Measurements from ENCODE around the gene NUP214.

The NUP214 gene

DNA sequence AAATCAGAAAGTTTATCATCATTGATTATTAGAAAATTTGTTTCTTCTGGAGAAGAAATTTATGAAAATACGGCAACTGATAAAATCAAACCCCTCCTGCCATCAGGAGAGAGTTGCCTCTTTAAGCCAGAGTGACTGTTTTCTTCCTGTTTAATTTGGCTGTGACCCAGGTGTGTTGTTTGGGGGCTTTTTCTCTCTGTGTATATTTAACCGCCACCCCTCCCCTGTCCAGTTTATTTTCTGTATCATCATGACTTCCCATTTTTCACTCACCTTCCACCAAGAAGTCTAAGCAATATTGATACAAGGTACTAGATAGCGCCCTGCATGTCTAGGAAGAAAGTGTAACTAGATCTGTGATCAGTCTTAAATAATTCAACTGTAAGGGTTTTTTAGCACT lies 100.8 kb downstream of the NUP214 start:
- TF ChIP-seq ZNF10 (tag by site-specific recombination; IDR thresholded peaks at IDR 0.05) (peak; percentile 43; the same call in 1 of the 2 replicates), ZBTB1 (tag by site-specific recombination; IDR thresholded peaks at IDR 0.05) (no peak), ZFP3 (tag by site-specific recombination; IDR thresholded peaks at IDR 0.05; ENCODE audit: low read depth) (no peak), ZNF248 (tag by site-specific recombination; IDR thresholded peaks at IDR 0.05) (no peak), KLF7 (tag by site-specific recombination; IDR thresholded peaks at IDR 0.05; ENCODE audit: borderline replicate concordance) (no peak), ZNF571 (tag by site-specific recombination; IDR thresholded peaks at IDR 0.05) (no peak), MZF1 (tag by site-specific recombination; IDR thresholded peaks at IDR 0.05; ENCODE audit: borderline replicate concordance) (no peak), ZNF266 (tag by site-specific recombination; IDR thresholded peaks at IDR 0.05; ENCODE audit: low read depth) (no peak), ZNF521 (tag by site-specific recombination; IDR thresholded peaks at IDR 0.05) (no peak), ZNF629 (tag by site-specific recombination; IDR thresholded peaks at IDR 0.05) (no peak), OSR2 (tag by site-specific recombination; IDR thresholded peaks at IDR 0.05) (no peak)
- TF ChIP-seq, protein P1, sequence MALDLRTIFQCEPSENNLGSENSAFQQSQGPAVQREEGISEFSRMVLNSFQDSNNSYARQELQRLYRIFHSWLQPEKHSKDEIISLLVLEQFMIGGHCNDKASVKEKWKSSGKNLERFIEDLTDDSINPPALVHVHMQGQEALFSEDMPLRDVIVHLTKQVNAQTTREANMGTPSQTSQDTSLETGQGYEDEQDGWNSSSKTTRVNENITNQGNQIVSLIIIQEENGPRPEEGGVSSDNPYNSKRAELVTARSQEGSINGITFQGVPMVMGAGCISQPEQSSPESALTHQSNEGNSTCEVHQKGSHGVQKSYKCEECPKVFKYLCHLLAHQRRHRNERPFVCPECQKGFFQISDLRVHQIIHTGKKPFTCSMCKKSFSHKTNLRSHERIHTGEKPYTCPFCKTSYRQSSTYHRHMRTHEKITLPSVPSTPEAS (tag by site-specific recombination; IDR thresholded peaks at IDR 0.05), result no peak
- TF ChIP-seq, protein P2, sequence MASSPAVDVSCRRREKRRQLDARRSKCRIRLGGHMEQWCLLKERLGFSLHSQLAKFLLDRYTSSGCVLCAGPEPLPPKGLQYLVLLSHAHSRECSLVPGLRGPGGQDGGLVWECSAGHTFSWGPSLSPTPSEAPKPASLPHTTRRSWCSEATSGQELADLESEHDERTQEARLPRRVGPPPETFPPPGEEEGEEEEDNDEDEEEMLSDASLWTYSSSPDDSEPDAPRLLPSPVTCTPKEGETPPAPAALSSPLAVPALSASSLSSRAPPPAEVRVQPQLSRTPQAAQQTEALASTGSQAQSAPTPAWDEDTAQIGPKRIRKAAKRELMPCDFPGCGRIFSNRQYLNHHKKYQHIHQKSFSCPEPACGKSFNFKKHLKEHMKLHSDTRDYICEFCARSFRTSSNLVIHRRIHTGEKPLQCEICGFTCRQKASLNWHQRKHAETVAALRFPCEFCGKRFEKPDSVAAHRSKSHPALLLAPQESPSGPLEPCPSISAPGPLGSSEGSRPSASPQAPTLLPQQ (tag by site-specific recombination; IDR thresholded peaks at IDR 0.05), result 0 out of 2 replicates have a peak, but pooled peaks have one; percentile 29
- peaks cover 15% of the 10 kb centered on the region for H3K4me1 ChIP-seq (ENCODE audit: control insufficient read depth, insufficient read depth, low read length)
- no peak overlapping the region for H3K27ac ChIP-seq (ENCODE audit: extremely low read depth, low read depth, low read length)
- POLR2A ChIA-PET, result interaction anchor here (0.7 kb wide), 1 partner anchor 1488 kb away, joined by 3 read pairs; no protein-coding TSS in a partner anchor
- H3K36me3 ChIP-seq (ENCODE audit: control insufficient read depth in 2 of 2, insufficient read depth in 1 of 2, low read length in 2 of 2), result peaks cover 0 to 42% of the 10 kb centered on the region in 2 experiments; a peak in 2 of 3 replicates
- CTCF ChIA-PET, result interaction anchor here (0.6 kb wide), 2 partner anchors 37 to 1042 kb away, joined by 3 read pairs; no protein-coding TSS in a partner anchor
- H3K4me3 ChIP-seq (ENCODE audit: low read depth, low read length), result no peak overlapping the region
- no peaks in the 10 kb centered on the region for H3K9me3 ChIP-seq (ENCODE audit: control insufficient read depth, insufficient read depth, low read depth, low read length)

DNA sequence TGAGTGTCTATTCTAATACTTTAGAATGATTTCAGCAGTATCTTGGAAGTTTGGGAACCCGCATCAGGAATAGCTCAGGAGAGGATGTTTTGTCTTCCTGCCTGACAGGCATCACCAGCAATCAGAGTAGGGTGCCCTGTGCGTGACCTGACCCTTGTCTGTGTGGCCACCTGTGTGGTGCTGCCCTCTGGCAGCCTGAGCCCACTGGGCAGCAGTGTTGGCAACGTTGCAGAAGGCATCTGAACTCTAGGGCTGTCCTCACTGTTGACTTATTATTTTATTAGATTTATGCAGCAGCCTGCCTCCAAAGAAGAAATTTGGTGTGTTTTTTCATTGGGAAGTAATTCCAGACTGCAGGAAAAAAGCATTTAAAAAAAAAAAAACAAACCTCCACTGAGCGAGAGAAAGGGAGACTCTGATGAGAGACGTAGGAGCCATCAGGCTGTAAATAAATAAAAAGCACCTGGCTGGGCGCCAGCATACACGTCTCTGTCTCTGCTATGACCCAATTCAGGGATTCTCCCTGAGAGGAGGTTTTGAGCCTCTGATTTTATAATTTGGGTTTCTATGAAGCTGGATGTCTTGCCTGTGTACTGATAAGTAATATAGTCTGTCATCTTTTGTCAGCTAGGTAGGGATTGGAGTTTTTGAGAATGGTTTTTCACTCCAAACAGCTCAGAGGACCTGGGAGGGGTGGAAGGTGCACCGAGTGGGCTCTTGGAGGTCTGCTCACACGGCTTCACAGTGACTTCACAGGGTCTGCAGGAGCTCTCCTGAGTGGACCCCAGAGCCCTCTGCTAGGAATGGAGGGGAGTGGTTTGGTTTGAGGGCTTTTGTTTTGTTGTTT lies 101.9 kb downstream of the NUP214 start:
- H3K9me3 ChIP-seq (ENCODE audit: control insufficient read depth, insufficient read depth, low read depth, low read length), result no peaks in the 10 kb centered on the region
- H3K4me3 ChIP-seq (ENCODE audit: low read depth, low read length), result no peak overlapping the region
- CTCF ChIA-PET, result interaction anchor here (0.8 to 1.5 kb wide), 2 partner anchors 109 to 257 kb away, joined by 3 to 5 read pairs; no protein-coding TSS in a partner anchor
- POLR2A ChIA-PET, result interaction anchor here (0.7 to 0.8 kb wide), 2 partner anchors 489 to 1489 kb away, joined by 3 to 4 read pairs; no protein-coding TSS in a partner anchor
- H3K36me3 ChIP-seq (ENCODE audit: control insufficient read depth in 2 of 2, insufficient read depth in 1 of 2, low read length in 2 of 2), result peaks cover 0 to 49% of the 10 kb centered on the region in 2 experiments; a peak in 2 of 3 replicates
- no peak for TF ChIP-seq TRIM28 (IDR thresholded peaks at IDR 0.05; ENCODE audit: borderline replicate concordance, low read length)
- TF ChIP-seq RBAK (tag by site-specific recombination; IDR thresholded peaks at IDR 0.05), result no peak
- no peak for TF ChIP-seq ZNF747 (tag by site-specific recombination; IDR thresholded peaks at IDR 0.05)
- TF ChIP-seq ZNF777 (tag by site-specific recombination; IDR thresholded peaks at IDR 0.05; ENCODE audit: borderline replicate concordance), result no peak
- TF ChIP-seq ZNF184 (tag by site-specific recombination; IDR thresholded peaks at IDR 0.05), result 0 out of 2 replicates have a peak, but pooled peaks have one; percentile 29
- TF ChIP-seq ZNF660 (tag by site-specific recombination; IDR thresholded peaks at IDR 0.05), result 0 out of 2 replicates have a peak, but pooled peaks have one; percentile 42
- no peak for TF ChIP-seq EGR2 (tag by site-specific recombination; IDR thresholded peaks at IDR 0.05; ENCODE audit: low read depth)
- H3K4me1 ChIP-seq (ENCODE audit: control insufficient read depth, insufficient read depth, low read length), result peaks cover 15% of the 10 kb centered on the region
- no peak overlapping the region for H3K27ac ChIP-seq (ENCODE audit: extremely low read depth, low read depth, low read length)
